Fibroblast of mammary gland (primary cell): ENCODE results near the gene TAF9B.
"Not testable (repeated sequence)": the region's sequence is repeated elsewhere in the genome, so short reads cannot be mapped to it uniquely, and the experiment has no call there.

ENCODE experiments used
- DNase-seq: peaks from one replicate; pipeline ENCODE4 v3.0.0-alpha.2; 2010; ENCODE audit warnings: low read depth
- H3K4me3 ChIP-seq: 2 replicates; pipeline ENCODE4 v1.5.1; 2011; ENCODE audit warnings: low read depth, mild to moderate bottlenecking, low read length, moderate library complexity; ENCODE audit not compliant: control insufficient read depth
- CTCF ChIP-seq: conservative IDR thresholded peaks from 2 replicates; pipeline ENCODE4 v1.5.1; 2011; ENCODE audit warnings: low read depth, low read length, inconsistent platforms; ENCODE audit not compliant: control insufficient read depth, insufficient read depth

The TAF9B gene

GRCh38 chrX:78103001-78103622 is 36.3 kb downstream of the TAF9B start:
- no peak for TF ChIP-seq CTCF
- H3K4me3 ChIP-seq: peak overlapping the region; percentile 46
- no peak for DNase-seq

- TF ChIP-seq CTCF: no peak
- no peak overlapping the region for H3K4me3 ChIP-seq
- DNase-seq: peak; percentile 15
Measured at GRCh38 chrX:78102091-78102490, 37.4 kb downstream of the TAF9B start.

GRCh38 chrX:78098108-78098507 is 41.3 kb downstream of the TAF9B start:
- no peak for DNase-seq
- TF ChIP-seq CTCF: no peak
- H3K4me3 ChIP-seq: no peak overlapping the region

- no peak overlapping the region for H3K4me3 ChIP-seq
- TF ChIP-seq CTCF: peak; percentile 52
- peak; percentile 61 for DNase-seq
Measured at GRCh38 chrX:78092296-78092695, 47.2 kb downstream of the TAF9B start.

- not testable (repeated sequence) for DNase-seq, H3K4me3 ChIP-seq
Measured at GRCh38 chrX:78081413-78081812, 58.0 kb downstream of the TAF9B start.
